ENCODE measurements around the gene UBE2A.

DNA sequence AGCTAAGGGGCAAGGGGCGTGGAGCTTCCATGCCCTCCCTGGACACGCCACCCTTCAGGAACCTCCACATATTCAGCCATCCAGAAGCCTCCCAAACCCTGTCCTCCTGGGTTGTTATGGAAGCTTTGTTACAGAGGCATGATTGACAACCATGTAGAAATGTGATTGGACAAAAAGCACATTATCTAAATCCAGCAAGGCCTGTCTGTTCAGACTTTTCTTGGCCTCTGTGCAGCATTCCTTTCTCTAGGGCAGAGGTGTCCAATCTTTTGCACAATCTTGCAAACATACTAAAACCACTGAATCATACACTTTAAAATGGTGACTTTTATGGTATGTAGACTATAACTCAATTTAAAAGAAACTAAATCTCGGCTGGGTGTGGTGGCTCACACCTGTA, 21.9 kb upstream of the UBE2A start:
- TF ChIP-seq POLR2A (IDR thresholded peaks at IDR 0.05) = no peak
- TF ChIP-seq, protein P1, sequence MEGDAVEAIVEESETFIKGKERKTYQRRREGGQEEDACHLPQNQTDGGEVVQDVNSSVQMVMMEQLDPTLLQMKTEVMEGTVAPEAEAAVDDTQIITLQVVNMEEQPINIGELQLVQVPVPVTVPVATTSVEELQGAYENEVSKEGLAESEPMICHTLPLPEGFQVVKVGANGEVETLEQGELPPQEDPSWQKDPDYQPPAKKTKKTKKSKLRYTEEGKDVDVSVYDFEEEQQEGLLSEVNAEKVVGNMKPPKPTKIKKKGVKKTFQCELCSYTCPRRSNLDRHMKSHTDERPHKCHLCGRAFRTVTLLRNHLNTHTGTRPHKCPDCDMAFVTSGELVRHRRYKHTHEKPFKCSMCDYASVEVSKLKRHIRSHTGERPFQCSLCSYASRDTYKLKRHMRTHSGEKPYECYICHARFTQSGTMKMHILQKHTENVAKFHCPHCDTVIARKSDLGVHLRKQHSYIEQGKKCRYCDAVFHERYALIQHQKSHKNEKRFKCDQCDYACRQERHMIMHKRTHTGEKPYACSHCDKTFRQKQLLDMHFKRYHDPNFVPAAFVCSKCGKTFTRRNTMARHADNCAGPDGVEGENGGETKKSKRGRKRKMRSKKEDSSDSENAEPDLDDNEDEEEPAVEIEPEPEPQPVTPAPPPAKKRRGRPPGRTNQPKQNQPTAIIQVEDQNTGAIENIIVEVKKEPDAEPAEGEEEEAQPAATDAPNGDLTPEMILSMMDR (IDR thresholded peaks at IDR 0.05) = no peak
- no peak for TF ChIP-seq POLR2AphosphoS5 (IDR thresholded peaks at IDR 0.05)
